ENCODE measurements around the gene MAPK8IP3. TPM values are rescaled to one million over a fixed set of nuclear protein-coding genes. Genes with fewer than 3 reads are reported as not detected.

The MAPK8IP3 gene
- total and polyA plus RNA-seq, 9 of the 15 experiments (the other 6 are each of a cell fraction or from before 2014, with no cell fraction given), result 0.17 to 58.7 (median 16.7) TPM

GRCh38 chr16:1723450-1724147 is 17.6 kb downstream of the MAPK8IP3 start:
- H3K9ac ChIP-seq (ENCODE audit: insufficient read depth in 1 of 2, low read depth in 2 of 2, low read length in 2 of 2), result no peak overlapping the region
- peaks cover 9 to 26% of the 10 kb centered on the region in 2 experiments; a peak in 3 of 5 replicates for H3K4me1 ChIP-seq (replicated peaks in 1 of 2; ENCODE audit: control insufficient read depth in 2 of 2, insufficient read depth in 2 of 2, low read length in 2 of 2)
- ChIA-PET POLR2A (interaction anchor here (0.6 to 1.2 kb wide), 5 partner anchors 10 to 231 kb away, joined by 3 to 11 read pairs (median 4); partner anchors contain the start of gene TELO2), CTCF (ENCODE audit: low intra/inter-chr PET ratio) (no interaction called here)
- H3K9me1 ChIP-seq (ENCODE audit: control insufficient read depth, insufficient read depth, low read length), result no peaks in the 10 kb centered on the region
- peak; percentile 89 for ATAC-seq
- H3K4me2 ChIP-seq (ENCODE audit: insufficient read depth, low read length), result no peak overlapping the region
- peak; percentile 65 for FAIRE-seq
- peaks cover 27% of the 10 kb centered on the region; the same call in 2 of the 3 replicates for H3K36me3 ChIP-seq (ENCODE audit: control insufficient read depth, insufficient read depth, low read length)
- H3K4me3 ChIP-seq, result no peak overlapping the region
- H3K79me2 ChIP-seq (ENCODE audit: control insufficient read depth, insufficient read depth, low read length), result peaks cover 21% of the 10 kb centered on the region
- in situ Hi-C loops (cut with MboI) (no loop called here), intact Hi-C loops (cut with micrococcal nuclease) (no loop called here)
- H3K27ac ChIP-seq (ENCODE audit: extremely low read depth, low read depth, low read length), result no peak overlapping the region
- no TSS peak for BruUV-seq (replicated peaks)
- WGBS (ENCODE audit: insufficient coverage, low coverage, missing lambda C conversion rate), result 26% methylated on average over 6 of the region's 6 CpGs
- no peaks in the 10 kb centered on the region for H3K9me3 ChIP-seq (replicated peaks; ENCODE audit: control insufficient read depth, insufficient read depth, low read depth, low read length)
- no peak overlapping the region for H2AFZ ChIP-seq (ENCODE audit: low read depth, low read length)
- H3K27me3 ChIP-seq (ENCODE audit: control insufficient read depth in 2 of 2, insufficient read depth in 2 of 2, low read length in 2 of 2), result no peaks in the 10 kb centered on the region
- DNase-seq (ENCODE audit: extremely low read depth in 1 of 4, low spot score in 3 of 4), result peak; percentile 55 to 69 (median 64)
- H4K20me1 ChIP-seq (replicated peaks; ENCODE audit: control insufficient read depth, insufficient read depth, low read length), result no peaks in the 10 kb centered on the region; the same call in 1 of the 2 replicates
- TF ChIP-seq DEAF1 (CRISPR knock-in tag; IDR thresholded peaks at IDR 0.05) (0 out of 2 replicates have a peak, but pooled peaks have one; percentile 19), REST (IDR thresholded peaks at IDR 0.05; ENCODE audit: borderline replicate concordance) (peak; percentile 19; the same call in 1 of the 2 replicates), REST (CRISPR knock-in tag; IDR thresholded peaks at IDR 0.05; ENCODE audit: low read depth) (no peak), ATF1 (CRISPR knock-in tag; IDR thresholded peaks at IDR 0.05) (no peak), ATF1 (tag; IDR thresholded peaks at IDR 0.05) (0 out of 2 replicates have a peak, but pooled peaks have one; percentile 9), CTCF (IDR thresholded peaks at IDR 0.05 in 2 of 3, conservative IDR thresholded peaks at IDR 0.05 in 1 of 3; ENCODE audit: insufficient read depth in 2 of 3, low read depth in 1 of 3, low read length in 3 of 3) (peak; percentile 61 to 80 (median 76)), LCOR (CRISPR knock-in tag; IDR thresholded peaks at IDR 0.05) (no peak), ZNF449 (CRISPR knock-in tag; IDR thresholded peaks at IDR 0.05) (no peak)
